ENCODE measurements around the gene KCNQ1. TPM values are rescaled to one million over a fixed set of nuclear protein-coding genes. Genes with fewer than 3 reads are reported as not detected.

The KCNQ1 gene
- total and polyA plus RNA-seq, 7 donors = 0.48 to 3.1 (median 1.1) TPM

DNA sequence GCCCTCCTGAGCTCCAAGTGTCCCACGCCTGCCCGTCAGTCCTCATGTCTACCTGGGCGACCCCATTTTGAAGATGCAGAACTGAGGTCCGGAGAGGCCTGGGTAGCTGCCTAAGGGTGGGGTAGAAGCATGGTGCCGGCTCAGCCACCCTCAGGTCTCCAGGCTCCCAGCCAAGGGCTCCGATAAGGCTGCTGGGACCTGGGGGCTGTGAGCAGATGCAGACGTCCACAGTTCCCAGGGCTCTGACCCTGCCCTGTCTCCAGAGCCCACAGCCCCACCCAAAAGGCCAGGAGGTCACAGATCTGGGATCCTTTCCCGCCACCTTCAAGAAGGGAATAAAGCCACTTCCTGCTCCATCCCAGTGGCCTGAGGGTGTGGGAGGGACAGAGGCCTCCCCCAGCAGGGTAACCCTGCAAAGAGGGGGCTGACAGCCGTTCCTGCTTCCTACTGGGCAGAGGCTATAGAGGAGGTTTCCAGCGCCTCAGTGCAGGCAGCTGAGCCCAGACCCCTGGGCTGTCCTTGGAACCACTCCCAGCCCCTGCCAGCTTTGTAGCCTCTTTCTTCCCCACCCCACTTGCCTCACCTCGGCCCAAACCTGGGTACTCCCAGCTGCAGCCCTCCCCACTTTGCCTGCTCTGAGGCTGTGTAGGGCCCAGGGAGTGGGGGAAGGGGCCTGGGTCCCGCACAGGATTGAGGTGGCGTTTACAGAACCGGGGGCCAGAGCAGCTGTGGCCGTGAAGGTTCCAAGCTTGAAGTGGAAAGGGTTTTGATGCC, 355.3 kb downstream of the KCNQ1 start:
- TF ChIP-seq, protein P1, sequence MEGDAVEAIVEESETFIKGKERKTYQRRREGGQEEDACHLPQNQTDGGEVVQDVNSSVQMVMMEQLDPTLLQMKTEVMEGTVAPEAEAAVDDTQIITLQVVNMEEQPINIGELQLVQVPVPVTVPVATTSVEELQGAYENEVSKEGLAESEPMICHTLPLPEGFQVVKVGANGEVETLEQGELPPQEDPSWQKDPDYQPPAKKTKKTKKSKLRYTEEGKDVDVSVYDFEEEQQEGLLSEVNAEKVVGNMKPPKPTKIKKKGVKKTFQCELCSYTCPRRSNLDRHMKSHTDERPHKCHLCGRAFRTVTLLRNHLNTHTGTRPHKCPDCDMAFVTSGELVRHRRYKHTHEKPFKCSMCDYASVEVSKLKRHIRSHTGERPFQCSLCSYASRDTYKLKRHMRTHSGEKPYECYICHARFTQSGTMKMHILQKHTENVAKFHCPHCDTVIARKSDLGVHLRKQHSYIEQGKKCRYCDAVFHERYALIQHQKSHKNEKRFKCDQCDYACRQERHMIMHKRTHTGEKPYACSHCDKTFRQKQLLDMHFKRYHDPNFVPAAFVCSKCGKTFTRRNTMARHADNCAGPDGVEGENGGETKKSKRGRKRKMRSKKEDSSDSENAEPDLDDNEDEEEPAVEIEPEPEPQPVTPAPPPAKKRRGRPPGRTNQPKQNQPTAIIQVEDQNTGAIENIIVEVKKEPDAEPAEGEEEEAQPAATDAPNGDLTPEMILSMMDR (IDR thresholded peaks at IDR 0.05) = no peak
- Histone ChIP-seq H3K27me3 (ENCODE audit: insufficient read depth in 3 of 3, low read length in 2 of 3) (peaks cover 0 to 3% (median 0%) of the 10 kb centered on the region in 3 donors), H3K36me3 (ENCODE audit: insufficient read depth in 1 of 2, low read depth in 1 of 2) (no peaks in the 10 kb centered on the region), H3K27ac (no peak overlapping the region), H3K9me3 (no peaks in the 10 kb centered on the region), H3K4me3 (no peak overlapping the region), H3K4me1 (no peaks in the 10 kb centered on the region)
- intact Hi-C loops (cut with DNase I) = no loop called here
- ATAC-seq = no peak
- peak; percentile 4 to 40 for DNase-seq
- WGBS, 3 donors = 51 to 66% (median 53%) methylated on average over 15 of the region's 15 CpGs

DNA sequence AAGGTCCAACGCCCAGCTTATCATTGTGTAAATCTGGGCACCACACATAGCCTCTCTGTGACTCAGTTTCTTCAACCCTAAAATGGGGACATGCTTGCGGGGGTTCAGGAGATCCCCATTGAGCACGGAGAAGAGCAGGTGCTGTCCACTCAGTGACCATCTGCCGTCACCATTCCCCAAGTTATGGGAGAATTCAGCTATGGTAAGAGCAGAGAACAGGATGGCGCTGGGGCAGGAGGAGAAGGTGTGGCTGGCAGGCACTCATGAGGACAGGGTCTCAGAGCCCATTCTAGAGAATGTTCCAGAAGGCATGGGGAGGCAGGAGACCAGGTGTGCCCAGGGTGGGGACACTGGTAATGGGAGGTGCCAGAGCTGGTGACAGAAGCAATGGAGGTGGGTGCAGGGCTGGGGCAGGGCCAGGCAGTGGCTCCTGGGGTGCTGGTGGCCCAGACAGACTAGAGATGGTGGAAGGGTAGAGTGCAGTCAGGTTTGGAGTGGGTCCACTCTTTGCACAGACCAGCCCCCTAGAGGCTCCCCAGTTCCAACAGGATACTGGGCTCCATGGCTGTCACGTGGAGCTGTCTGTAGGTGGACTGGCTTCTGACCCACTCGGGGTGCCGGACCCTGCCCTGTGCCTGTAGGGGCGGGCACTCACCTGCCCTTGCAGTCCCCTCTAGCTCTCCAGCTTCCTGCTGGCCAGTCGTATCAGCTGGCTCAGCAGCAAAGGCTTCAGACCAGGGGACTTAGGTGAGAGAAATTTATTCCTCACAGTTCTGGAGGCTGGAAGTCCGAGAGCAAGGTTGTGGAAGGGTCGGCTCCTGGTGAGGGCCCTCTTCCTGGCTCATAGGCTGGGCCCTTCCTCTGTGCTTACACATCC, 356.1 kb downstream of the KCNQ1 start:
- H3K4me3 ChIP-seq = no peak overlapping the region
- H3K4me1 ChIP-seq = peaks cover 5% of the 10 kb centered on the region
- 89 to 94% (median 90%) methylated on average over 12 of the region's 12 CpGs for WGBS, 3 donors
- DNase-seq (peak; percentile 9 to 23), ATAC-seq (no peak)
- TF ChIP-seq, protein P1 (IDR thresholded peaks at IDR 0.05) = no peak
- H3K9me3 ChIP-seq = no peaks in the 10 kb centered on the region
- H3K27me3 ChIP-seq (ENCODE audit: insufficient read depth in 3 of 3, low read length in 2 of 3) = peaks cover 0 to 4% (median 3%) of the 10 kb centered on the region in 3 donors
- no peaks in the 10 kb centered on the region for H3K36me3 ChIP-seq (ENCODE audit: insufficient read depth in 1 of 2, low read depth in 1 of 2)
- no peak overlapping the region for H3K27ac ChIP-seq
- intact Hi-C loops (cut with DNase I) = no loop called here

DNA sequence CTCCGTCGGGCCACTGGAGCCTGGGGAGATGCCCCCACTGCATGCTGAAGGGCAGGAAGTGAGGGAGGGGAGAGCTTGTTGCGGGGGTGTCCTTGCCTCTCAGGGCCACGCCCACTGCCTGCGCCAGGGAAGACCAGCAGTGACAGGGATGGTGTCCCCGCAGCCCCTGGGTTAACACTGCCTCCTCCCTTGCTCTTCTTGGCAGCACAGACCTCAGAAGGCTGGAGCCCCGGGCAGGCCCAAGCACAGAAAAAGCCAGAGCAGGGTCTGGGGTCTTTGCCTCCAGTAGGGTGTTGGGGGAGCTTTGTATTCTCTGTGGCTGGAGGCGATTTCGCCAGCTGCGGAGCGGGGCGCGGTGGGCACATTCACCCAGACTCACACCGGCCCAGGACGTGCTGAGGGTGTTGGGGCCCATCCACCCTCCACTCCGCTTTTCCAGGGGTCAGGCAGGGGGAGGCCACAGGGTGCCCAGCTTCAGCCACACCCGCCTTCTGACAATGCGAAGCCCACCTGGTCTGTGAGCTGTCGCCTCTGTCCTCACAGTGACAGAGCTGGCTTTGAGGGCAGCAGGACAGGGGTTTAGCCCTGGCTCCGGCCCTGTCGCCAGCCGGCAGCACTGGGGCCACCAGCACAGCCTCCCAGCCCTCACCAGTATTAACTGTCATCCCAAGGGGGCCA, 357.0 kb downstream of the KCNQ1 start:
- DNase-seq (peak; percentile 10 to 28), ATAC-seq (no peak)
- peaks cover 5% of the 10 kb centered on the region for H3K4me1 ChIP-seq
- intact Hi-C loops (cut with DNase I) = no loop called here
- no peaks in the 10 kb centered on the region for H3K9me3 ChIP-seq
- TF ChIP-seq, protein P1 (IDR thresholded peaks at IDR 0.05) = no peak
- H3K27me3 ChIP-seq (ENCODE audit: insufficient read depth in 3 of 3, low read length in 2 of 3) = peaks cover 0 to 9% (median 3%) of the 10 kb centered on the region in 3 donors
- no peak overlapping the region for H3K27ac ChIP-seq
- WGBS, 3 donors = 90 to 92% (median 90%) methylated on average over 22 of the region's 22 CpGs
- no peaks in the 10 kb centered on the region for H3K36me3 ChIP-seq (ENCODE audit: insufficient read depth in 1 of 2, low read depth in 1 of 2)
- no peak overlapping the region for H3K4me3 ChIP-seq

DNA sequence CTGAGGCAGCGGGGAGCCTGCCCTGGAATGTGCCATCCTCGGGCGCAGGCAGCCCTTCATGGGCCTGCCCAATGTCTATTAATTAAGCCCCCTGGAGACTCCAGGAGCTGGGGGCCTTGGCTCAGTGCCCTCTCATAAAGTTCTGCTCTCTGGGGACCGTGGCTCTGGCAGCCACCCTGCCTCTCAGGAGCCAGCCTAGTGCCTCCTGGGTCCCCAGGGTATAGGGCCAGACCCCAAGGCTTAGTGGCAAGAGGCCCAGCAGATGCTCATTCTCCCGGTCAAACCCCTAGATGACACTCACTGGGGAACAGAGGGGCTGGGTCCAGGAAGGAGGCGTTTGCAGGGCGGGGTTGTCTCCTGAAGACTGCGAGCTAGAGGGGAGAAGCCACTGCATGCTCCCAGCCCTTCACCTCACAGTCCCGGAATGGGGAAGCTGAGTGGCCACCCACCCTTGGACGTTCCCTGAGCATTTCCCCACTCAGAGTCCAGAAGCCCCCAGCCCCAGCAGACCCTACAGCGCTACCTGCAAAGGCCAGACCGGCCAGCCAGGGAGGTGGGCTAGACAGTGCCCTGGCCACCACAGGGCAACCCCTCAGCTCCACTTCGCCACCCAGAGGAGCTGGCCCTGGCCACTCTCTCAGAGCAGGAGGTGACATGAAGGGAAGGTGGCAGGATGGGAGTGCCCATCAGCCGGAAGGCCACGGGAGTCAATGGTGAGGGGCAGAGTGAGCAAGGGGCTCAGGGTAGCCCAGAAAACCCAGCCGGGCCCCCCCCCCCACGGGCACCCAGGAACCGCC, 357.8 kb downstream of the KCNQ1 start:
- intact Hi-C loops (cut with DNase I) = no loop called here
- 78 to 89% (median 82%) methylated on average over 17 to 18 of the region's 18 CpGs for WGBS, 3 donors
- ATAC-seq (no peak), DNase-seq (peak; percentile 5 to 46)
- no peak overlapping the region for H3K27ac ChIP-seq
- peaks cover 0 to 9% (median 3%) of the 10 kb centered on the region in 3 donors for H3K27me3 ChIP-seq (ENCODE audit: insufficient read depth in 3 of 3, low read length in 2 of 3)
- no peak overlapping the region for H3K4me3 ChIP-seq
- H3K4me1 ChIP-seq = peaks cover 8% of the 10 kb centered on the region
- no peaks in the 10 kb centered on the region for H3K36me3 ChIP-seq (ENCODE audit: insufficient read depth in 1 of 2, low read depth in 1 of 2)
- H3K9me3 ChIP-seq = no peaks in the 10 kb centered on the region
- TF ChIP-seq, protein P1 (IDR thresholded peaks at IDR 0.05) = no peak

Data from psoas muscle (tissue), 8 donors.